Measurements from ENCODE around the gene LDLRAP1. TPM values are rescaled to one million over a fixed set of nuclear protein-coding genes. Genes with fewer than 3 reads are reported as not detected.
"Not testable (repeated sequence)": the region's sequence is repeated elsewhere in the genome, so short reads cannot be mapped to it uniquely, and the experiment has no call there.

Gene LDLRAP1
- total and polyA plus RNA-seq, 4 donors: 17.5 to 34.7 (median 29.8) TPM

DNA sequence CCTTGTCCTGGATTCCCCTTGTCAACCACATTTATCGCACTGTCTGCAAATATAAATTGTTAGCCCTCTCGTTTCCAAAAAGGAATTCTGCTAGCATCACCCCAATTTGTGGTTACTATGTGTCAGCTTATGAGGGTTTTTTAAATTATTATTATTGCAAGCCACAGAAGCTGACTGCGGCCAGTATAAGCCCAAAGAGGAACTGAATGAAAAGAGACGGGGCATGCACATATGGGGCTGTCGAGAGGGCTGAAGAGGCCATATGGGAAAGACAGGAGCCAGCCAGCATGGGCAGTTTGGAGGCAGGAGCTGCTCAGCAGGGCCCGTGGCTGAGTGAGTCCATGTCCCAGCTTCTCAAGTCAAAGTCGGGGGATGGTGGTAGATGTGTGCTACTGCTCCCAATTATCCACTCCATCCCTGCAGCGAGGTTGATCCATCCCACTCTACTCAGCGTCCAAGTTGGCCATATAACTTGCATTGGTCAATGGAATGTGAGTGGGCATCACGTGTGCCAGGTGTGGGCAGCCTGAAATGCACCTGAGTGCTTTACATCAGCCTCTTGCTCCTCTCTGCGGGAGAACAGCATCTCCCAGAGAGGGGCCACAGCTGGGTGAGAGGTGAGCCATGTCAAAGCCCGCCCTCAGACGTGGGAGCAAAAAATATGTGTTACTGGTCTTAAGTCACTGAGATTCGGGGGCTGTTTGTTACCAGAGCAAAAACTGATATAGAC lies 37.6 kb upstream of the LDLRAP1 start:
- Histone ChIP-seq H3K4me3 (ENCODE audit: low read length in 2 of 2) (no peak overlapping the region), H3K36me3 (ENCODE audit: control insufficient read depth in 1 of 2, insufficient read depth in 2 of 2, low read length in 1 of 2) (no peaks in the 10 kb centered on the region), H3K9me3 (ENCODE audit: control insufficient read depth, low read length) (no peaks in the 10 kb centered on the region), H3K27me3 (ENCODE audit: control insufficient read depth in 1 of 2, insufficient read depth in 2 of 2, low read length in 1 of 2) (no peaks in the 10 kb centered on the region), H3K4me1 (ENCODE audit: control insufficient read depth in 1 of 2, insufficient read depth in 2 of 2, low read length in 2 of 2) (peaks cover 2 to 6% of the 10 kb centered on the region in 2 donors), H3K27ac (ENCODE audit: low read depth in 1 of 2, low read length in 2 of 2) (no peak overlapping the region)
- DNase-seq: no peak
- intact Hi-C loops (cut with DNase I): no loop called here
- WGBS, 2 donors: 68 to 72% methylated on average over 14 of the region's 14 CpGs
- peak; percentile 19 for ATAC-seq (ENCODE audit: low FRiP score)

GRCh38 chr1:25506566-25507463 lies 36.6 kb upstream of the LDLRAP1 start:
- intact Hi-C loops (cut with DNase I): not testable (repeated sequence)

GRCh38 chr1:25513666-25514065 lies 29.7 kb upstream of the LDLRAP1 start:
- no peaks in the 10 kb centered on the region for H3K4me1 ChIP-seq (ENCODE audit: control insufficient read depth in 1 of 2, insufficient read depth in 2 of 2, low read length in 2 of 2)
- ATAC-seq (ENCODE audit: low FRiP score) (no peak), DNase-seq (peak in 1 of 2 donors; percentile 17)
- H3K4me3 ChIP-seq (ENCODE audit: low read length in 2 of 2): no peak overlapping the region
- no peak overlapping the region for H3K27ac ChIP-seq (ENCODE audit: low read depth in 1 of 2, low read length in 2 of 2)
- no peaks in the 10 kb centered on the region for H3K27me3 ChIP-seq (ENCODE audit: control insufficient read depth in 1 of 2, insufficient read depth in 2 of 2, low read length in 1 of 2)
- H3K36me3 ChIP-seq (ENCODE audit: control insufficient read depth in 1 of 2, insufficient read depth in 2 of 2, low read length in 1 of 2): no peaks in the 10 kb centered on the region
- intact Hi-C loops (cut with DNase I): no loop called here
- no peaks in the 10 kb centered on the region for H3K9me3 ChIP-seq (ENCODE audit: control insufficient read depth, low read length)
- WGBS, 2 donors: 73 to 85% methylated on average over 4 of the region's 4 CpGs

More at GRCh38 chr1:25506566-25507463, 36.6 kb upstream of the LDLRAP1 start:
- not testable (repeated sequence) for H3K27ac ChIP-seq (ENCODE audit: low read depth in 1 of 2, low read length in 2 of 2); H3K27me3 ChIP-seq (ENCODE audit: control insufficient read depth in 1 of 2, insufficient read depth in 2 of 2, low read length in 1 of 2); H3K4me1 ChIP-seq (ENCODE audit: control insufficient read depth in 1 of 2, insufficient read depth in 2 of 2, low read length in 2 of 2); H3K9me3 ChIP-seq (ENCODE audit: control insufficient read depth, low read length); H3K36me3 ChIP-seq (ENCODE audit: control insufficient read depth in 1 of 2, insufficient read depth in 2 of 2, low read length in 1 of 2); H3K4me3 ChIP-seq (ENCODE audit: low read length in 2 of 2); DNase-seq; ATAC-seq (ENCODE audit: low FRiP score)
- WGBS, 2 donors: 64 to 68% methylated on average over 24 to 37 of the region's 37 CpGs

GRCh38 chr1:25515033-25515432 lies 28.4 kb upstream of the LDLRAP1 start:
- H3K27me3 ChIP-seq (ENCODE audit: control insufficient read depth in 1 of 2, insufficient read depth in 2 of 2, low read length in 1 of 2): no peaks in the 10 kb centered on the region
- no peaks in the 10 kb centered on the region for H3K36me3 ChIP-seq (ENCODE audit: control insufficient read depth in 1 of 2, insufficient read depth in 2 of 2, low read length in 1 of 2)
- ATAC-seq (ENCODE audit: low FRiP score): no peak
- peak in 1 of 2 donors; percentile 17 for DNase-seq
- intact Hi-C loops (cut with DNase I): no loop called here
- H3K9me3 ChIP-seq (ENCODE audit: control insufficient read depth, low read length): no peaks in the 10 kb centered on the region
- no peaks in the 10 kb centered on the region for H3K4me1 ChIP-seq (ENCODE audit: control insufficient read depth in 1 of 2, insufficient read depth in 2 of 2, low read length in 2 of 2)
- H3K4me3 ChIP-seq (ENCODE audit: low read length in 2 of 2): no peak overlapping the region
- H3K27ac ChIP-seq (ENCODE audit: low read depth in 1 of 2, low read length in 2 of 2): no peak overlapping the region
- WGBS, 2 donors: 75 to 83% methylated on average over 6 of the region's 6 CpGs

- H3K9me3 ChIP-seq (ENCODE audit: control insufficient read depth, low read length): no peaks in the 10 kb centered on the region
- H3K4me1 ChIP-seq (ENCODE audit: control insufficient read depth in 1 of 2, insufficient read depth in 2 of 2, low read length in 2 of 2): no peaks in the 10 kb centered on the region
- no peak overlapping the region for H3K4me3 ChIP-seq (ENCODE audit: low read length in 2 of 2)
- WGBS, 2 donors: 97 to 100% methylated on average over 3 of the region's 3 CpGs
- DNase-seq (peak in 1 of 2 donors; percentile 55), ATAC-seq (ENCODE audit: low FRiP score) (no peak)
- H3K36me3 ChIP-seq (ENCODE audit: control insufficient read depth in 1 of 2, insufficient read depth in 2 of 2, low read length in 1 of 2): no peaks in the 10 kb centered on the region
- no peaks in the 10 kb centered on the region for H3K27me3 ChIP-seq (ENCODE audit: control insufficient read depth in 1 of 2, insufficient read depth in 2 of 2, low read length in 1 of 2)
- intact Hi-C loops (cut with DNase I): no loop called here
- H3K27ac ChIP-seq (ENCODE audit: low read depth in 1 of 2, low read length in 2 of 2): no peak overlapping the region
Observed at GRCh38 chr1:25516686-25517085, 26.7 kb upstream of the LDLRAP1 start.

- H3K27ac ChIP-seq (ENCODE audit: low read depth in 1 of 2, low read length in 2 of 2): no peak overlapping the region
- peak in 1 of 2 donors; percentile 61 for DNase-seq
- H3K4me3 ChIP-seq (ENCODE audit: low read length in 2 of 2): no peak overlapping the region
- no peak for ATAC-seq (ENCODE audit: low FRiP score)
- intact Hi-C loops (cut with DNase I): no loop called here
- H3K27me3 ChIP-seq (ENCODE audit: control insufficient read depth in 1 of 2, insufficient read depth in 2 of 2, low read length in 1 of 2): no peaks in the 10 kb centered on the region
- WGBS, 2 donors: 71 to 78% methylated on average over 33 of the region's 33 CpGs
- H3K9me3 ChIP-seq (ENCODE audit: control insufficient read depth, low read length): no peaks in the 10 kb centered on the region
- no peaks in the 10 kb centered on the region for H3K4me1 ChIP-seq (ENCODE audit: control insufficient read depth in 1 of 2, insufficient read depth in 2 of 2, low read length in 2 of 2)
- no peaks in the 10 kb centered on the region for H3K36me3 ChIP-seq (ENCODE audit: control insufficient read depth in 1 of 2, insufficient read depth in 2 of 2, low read length in 1 of 2)
Observed at GRCh38 chr1:25517476-25518394, 25.7 kb upstream of the LDLRAP1 start.

DNA sequence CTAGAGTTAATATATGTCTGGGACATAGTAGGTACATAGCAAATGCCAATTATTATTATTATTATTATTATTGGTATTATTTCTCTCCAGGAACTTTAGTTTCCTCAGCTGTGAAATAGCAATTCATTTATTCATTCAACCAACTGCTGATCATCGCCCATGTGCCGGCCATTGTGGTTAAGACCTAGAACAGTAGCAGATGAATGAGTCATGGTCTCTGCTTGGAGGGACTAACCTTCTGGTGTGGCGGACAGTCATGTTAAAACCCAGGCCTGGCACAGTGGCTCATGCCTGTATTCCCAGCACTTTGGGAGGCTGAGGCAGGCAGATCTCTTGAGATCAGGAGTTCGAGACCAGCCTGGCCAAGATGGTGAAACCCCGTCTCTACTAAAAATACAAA lies 23.8 kb upstream of the LDLRAP1 start:
- ATAC-seq (ENCODE audit: low FRiP score): no peak
- H3K4me3 ChIP-seq (ENCODE audit: low read length in 2 of 2): no peak overlapping the region
- peak in 1 of 2 donors; percentile 9 for DNase-seq
- intact Hi-C loops (cut with DNase I): loop anchor here (2.0 to 5.0 kb wide), 2 partner anchors 117 kb away; no protein-coding TSS in a partner anchor
- H3K27ac ChIP-seq (ENCODE audit: low read depth in 1 of 2, low read length in 2 of 2): no peak overlapping the region
- H3K36me3 ChIP-seq (ENCODE audit: control insufficient read depth in 1 of 2, insufficient read depth in 2 of 2, low read length in 1 of 2): no peaks in the 10 kb centered on the region
- 88 to 90% methylated on average over 5 of the region's 5 CpGs for WGBS, 2 donors
- no peaks in the 10 kb centered on the region for H3K27me3 ChIP-seq (ENCODE audit: control insufficient read depth in 1 of 2, insufficient read depth in 2 of 2, low read length in 1 of 2)
- no peaks in the 10 kb centered on the region for H3K4me1 ChIP-seq (ENCODE audit: control insufficient read depth in 1 of 2, insufficient read depth in 2 of 2, low read length in 2 of 2)
- no peaks in the 10 kb centered on the region for H3K9me3 ChIP-seq (ENCODE audit: control insufficient read depth, low read length)

GRCh38 chr1:25520446-25521061 lies 22.9 kb upstream of the LDLRAP1 start:
- Histone ChIP-seq H3K9me3 (ENCODE audit: control insufficient read depth, low read length) (no peaks in the 10 kb centered on the region), H3K27me3 (ENCODE audit: control insufficient read depth in 1 of 2, insufficient read depth in 2 of 2, low read length in 1 of 2) (no peaks in the 10 kb centered on the region), H3K36me3 (ENCODE audit: control insufficient read depth in 1 of 2, insufficient read depth in 2 of 2, low read length in 1 of 2) (no peaks in the 10 kb centered on the region), H3K4me1 (ENCODE audit: control insufficient read depth in 1 of 2, insufficient read depth in 2 of 2, low read length in 2 of 2) (no peaks in the 10 kb centered on the region), H3K4me3 (ENCODE audit: low read length in 2 of 2) (no peak overlapping the region), H3K27ac (ENCODE audit: low read depth in 1 of 2, low read length in 2 of 2) (no peak overlapping the region)
- 8 to 17% methylated on average over 4 of the region's 4 CpGs for WGBS, 2 donors
- ATAC-seq (ENCODE audit: low FRiP score) (peak; percentile 72), DNase-seq (peak; percentile 73 to 87)
- intact Hi-C loops (cut with DNase I): loop anchor here (2.0 to 5.0 kb wide), 2 partner anchors 118 kb away; no protein-coding TSS in a partner anchor

Measured in aorta (tissue), 5 donors.